ENCODE measurements around the gene PFKP.

PFKP gene

DNA sequence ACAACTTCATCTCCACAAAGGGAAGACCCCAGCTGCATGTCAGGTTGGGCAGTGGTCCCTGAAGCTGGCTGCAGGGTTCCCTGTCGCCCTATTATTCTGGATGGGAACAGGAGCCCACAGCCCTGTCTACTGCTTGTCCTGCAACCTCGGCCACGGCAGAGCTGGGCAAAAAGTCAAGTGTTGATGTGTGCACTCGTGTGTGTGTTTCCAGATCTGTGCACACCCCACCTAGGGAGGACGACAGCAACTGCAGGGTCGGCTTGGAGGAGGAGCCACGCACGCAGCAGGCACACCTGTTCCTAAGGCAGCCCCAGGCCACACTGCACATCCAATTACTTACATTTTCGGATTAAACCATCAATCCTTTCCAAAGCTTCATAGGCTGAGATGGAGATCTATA is 81.6 kb downstream of the PFKP start:
- CTCF ChIA-PET: no interaction called here
- TF ChIP-seq, protein P1, sequence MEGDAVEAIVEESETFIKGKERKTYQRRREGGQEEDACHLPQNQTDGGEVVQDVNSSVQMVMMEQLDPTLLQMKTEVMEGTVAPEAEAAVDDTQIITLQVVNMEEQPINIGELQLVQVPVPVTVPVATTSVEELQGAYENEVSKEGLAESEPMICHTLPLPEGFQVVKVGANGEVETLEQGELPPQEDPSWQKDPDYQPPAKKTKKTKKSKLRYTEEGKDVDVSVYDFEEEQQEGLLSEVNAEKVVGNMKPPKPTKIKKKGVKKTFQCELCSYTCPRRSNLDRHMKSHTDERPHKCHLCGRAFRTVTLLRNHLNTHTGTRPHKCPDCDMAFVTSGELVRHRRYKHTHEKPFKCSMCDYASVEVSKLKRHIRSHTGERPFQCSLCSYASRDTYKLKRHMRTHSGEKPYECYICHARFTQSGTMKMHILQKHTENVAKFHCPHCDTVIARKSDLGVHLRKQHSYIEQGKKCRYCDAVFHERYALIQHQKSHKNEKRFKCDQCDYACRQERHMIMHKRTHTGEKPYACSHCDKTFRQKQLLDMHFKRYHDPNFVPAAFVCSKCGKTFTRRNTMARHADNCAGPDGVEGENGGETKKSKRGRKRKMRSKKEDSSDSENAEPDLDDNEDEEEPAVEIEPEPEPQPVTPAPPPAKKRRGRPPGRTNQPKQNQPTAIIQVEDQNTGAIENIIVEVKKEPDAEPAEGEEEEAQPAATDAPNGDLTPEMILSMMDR (IDR thresholded peaks at IDR 0.05; ENCODE audit: control extremely low read depth, extremely low read depth, low read depth, missing control alignments): no peak
- POLR2A ChIA-PET: no interaction called here
- no peak for DNase-seq (ENCODE audit: extremely low spot score)

DNA sequence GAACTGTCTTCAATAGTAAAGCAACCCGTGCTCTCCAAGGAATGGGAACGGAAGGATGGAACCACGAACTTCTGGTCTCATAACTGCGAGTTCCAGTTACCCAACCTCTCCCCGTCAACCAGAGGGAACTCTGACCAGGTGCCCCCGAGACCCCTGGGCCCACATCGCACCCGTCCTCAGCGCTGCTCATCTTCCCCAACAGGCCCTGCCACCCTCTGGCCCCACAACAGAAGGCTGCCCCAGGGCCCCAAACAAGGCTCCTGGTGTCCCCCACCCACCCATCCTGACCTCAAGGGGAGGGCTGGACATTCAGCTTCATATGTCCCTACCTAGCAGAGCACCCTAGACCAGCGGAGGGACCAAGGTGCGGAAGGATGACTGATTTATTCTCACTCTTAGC is 82.6 kb downstream of the PFKP start:
- DNase-seq (ENCODE audit: extremely low spot score): no peak
- POLR2A ChIA-PET: no interaction called here
- TF ChIP-seq, protein P1 (IDR thresholded peaks at IDR 0.05; ENCODE audit: control extremely low read depth, extremely low read depth, low read depth, missing control alignments): no peak
- CTCF ChIA-PET: no interaction called here

DNA sequence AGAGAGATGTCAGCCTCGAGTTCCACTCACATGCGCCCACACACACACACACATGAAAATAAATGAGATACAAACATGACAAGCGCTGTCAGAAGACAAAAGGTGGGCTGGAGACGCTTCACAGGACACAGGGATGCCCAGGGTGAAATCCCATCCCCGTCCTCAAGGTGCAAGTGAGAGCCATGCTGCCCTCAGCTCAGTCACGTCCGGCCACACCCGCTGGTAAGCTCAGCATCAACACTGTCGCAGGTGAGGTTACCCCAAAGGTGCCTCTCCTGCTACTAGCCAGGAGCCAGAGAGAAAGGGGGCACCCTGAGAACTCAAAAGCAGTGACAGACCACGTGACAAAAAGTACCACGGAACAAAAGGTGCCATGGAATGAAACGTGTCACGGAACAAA is 83.0 kb downstream of the PFKP start:
- CTCF ChIA-PET: no interaction called here
- no peak for DNase-seq (ENCODE audit: extremely low spot score)
- POLR2A ChIA-PET: no interaction called here
- TF ChIP-seq, protein P1 (IDR thresholded peaks at IDR 0.05; ENCODE audit: control extremely low read depth, extremely low read depth, low read depth, missing control alignments): no peak

DNA sequence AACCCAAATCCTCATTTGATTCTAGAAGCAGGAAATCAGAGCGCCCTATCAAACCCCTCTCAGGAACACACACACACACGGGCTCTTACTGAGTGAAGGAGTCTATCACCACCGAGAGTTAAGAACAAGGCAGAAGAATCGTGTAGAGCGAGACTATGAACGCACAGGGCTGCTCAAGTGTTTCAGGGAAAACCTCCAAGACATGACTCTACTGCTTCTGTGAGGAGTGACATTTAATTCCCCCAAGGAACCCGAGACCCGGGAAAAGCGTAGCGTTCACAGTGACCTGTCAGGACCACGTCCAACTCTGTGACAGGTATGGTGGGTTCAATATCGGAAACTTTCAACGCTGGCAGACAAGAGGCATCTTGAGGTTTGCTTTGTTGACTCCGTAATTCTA is 83.6 kb downstream of the PFKP start:
- no peak for DNase-seq (ENCODE audit: extremely low spot score)
- TF ChIP-seq, protein P1 (IDR thresholded peaks at IDR 0.05; ENCODE audit: control extremely low read depth, extremely low read depth, low read depth, missing control alignments): no peak
- ChIA-PET POLR2A (no interaction called here), CTCF (no interaction called here)

DNA sequence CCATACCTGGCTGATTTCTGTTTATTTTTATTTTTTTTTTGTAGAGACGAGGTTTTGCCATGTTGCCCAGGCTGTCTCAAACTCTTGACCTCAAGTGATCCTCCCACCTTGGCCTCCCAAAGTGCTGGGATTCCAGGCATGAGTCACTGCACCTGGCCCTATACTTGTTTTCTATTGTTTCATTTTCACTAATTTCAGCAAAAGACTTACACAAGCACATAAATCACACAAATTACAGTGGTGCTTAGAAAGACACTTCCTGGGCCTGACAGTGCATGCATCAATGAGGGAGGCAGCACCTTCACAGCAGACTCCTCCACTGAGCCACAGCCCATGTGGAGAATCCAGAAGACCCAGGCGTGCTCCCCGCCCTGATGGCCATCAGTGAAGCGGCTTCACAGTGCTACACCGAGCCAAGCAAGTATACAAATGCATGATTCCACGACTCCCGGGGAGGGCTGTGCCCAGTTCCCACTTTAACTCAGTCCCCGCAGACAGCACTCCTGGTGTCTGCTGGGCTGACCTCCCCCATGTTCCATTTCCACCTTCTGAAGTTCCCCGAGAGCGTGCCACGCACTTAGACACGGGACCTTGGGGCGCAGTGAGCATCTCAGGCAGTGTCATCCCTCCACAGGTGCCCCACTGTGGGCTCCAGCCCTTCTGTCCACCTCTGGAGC is 84.7 kb downstream of the PFKP start:
- TF ChIP-seq, protein P1 (IDR thresholded peaks at IDR 0.05; ENCODE audit: control extremely low read depth, extremely low read depth, low read depth, missing control alignments): no peak
- DNase-seq (ENCODE audit: extremely low spot score): no peak
- POLR2A ChIA-PET: no interaction called here
- CTCF ChIA-PET: no interaction called here

DNA sequence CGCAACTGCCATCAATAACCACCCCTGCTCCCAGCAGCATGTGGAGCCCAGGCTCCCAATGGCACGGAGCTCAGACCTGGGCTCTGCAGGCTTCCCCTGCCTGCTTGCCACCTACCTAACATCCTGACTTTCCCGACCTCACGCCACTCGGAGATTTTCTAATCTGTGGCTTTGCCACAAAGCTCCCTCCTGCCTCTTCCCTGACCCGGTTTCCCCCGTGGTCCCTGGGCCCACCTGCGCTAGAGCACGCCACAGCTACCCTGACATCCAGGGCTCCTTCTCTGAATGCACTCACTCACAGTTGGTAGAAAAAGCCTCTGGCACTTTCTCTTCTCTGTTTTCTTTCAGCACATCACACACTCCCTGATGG is 85.2 kb downstream of the PFKP start:
- DNase-seq (ENCODE audit: extremely low spot score): no peak
- CTCF ChIA-PET: interaction anchor here (1.4 kb wide), 1 partner anchor 17 kb away, joined by 3 read pairs; no protein-coding TSS in a partner anchor
- POLR2A ChIA-PET: no interaction called here
- TF ChIP-seq, protein P1 (IDR thresholded peaks at IDR 0.05; ENCODE audit: control extremely low read depth, extremely low read depth, low read depth, missing control alignments): no peak

All from GM10248 (cell line).